Measurements from ENCODE around the gene PALM2AKAP2.

The PALM2AKAP2 gene

GRCh38 chr9:109815366-109815947, 35.5 kb downstream of the PALM2AKAP2 start:
- no peaks in the 10 kb centered on the region for H3K79me2 ChIP-seq (ENCODE audit: insufficient read depth, low read length)
- TF ChIP-seq CTCF (IDR thresholded peaks at IDR 0.05; ENCODE audit: borderline replicate concordance, extremely low read depth, low read length, poor library complexity, severe bottlenecking) (no peak), EZH2 (IDR thresholded peaks at IDR 0.05; ENCODE audit: borderline replicate concordance, low read depth, low read length, severe bottlenecking) (no peak)
- no peaks in the 10 kb centered on the region for H4K20me1 ChIP-seq (ENCODE audit: insufficient read depth, low read length)
- H3K4me3 ChIP-seq (ENCODE audit: low read depth in 1 of 2, low read length in 2 of 2) = no peak overlapping the region
- H3K36me3 ChIP-seq (ENCODE audit: insufficient read depth, low read length) = no peaks in the 10 kb centered on the region
- H3K27me3 ChIP-seq (ENCODE audit: insufficient read depth, low read length, poor library complexity) = no peaks in the 10 kb centered on the region
- H3K9ac ChIP-seq (ENCODE audit: low read depth, low read length) = no peak overlapping the region
- no peaks in the 10 kb centered on the region for H3K9me3 ChIP-seq (ENCODE audit: insufficient read depth, low read length, severe bottlenecking)
- no peak overlapping the region for H2AFZ ChIP-seq (ENCODE audit: low read depth, low read length)
- DNase-seq = no peak
- H3K4me2 ChIP-seq (ENCODE audit: insufficient read depth, low read length) = no peak overlapping the region
- no peaks in the 10 kb centered on the region for H3K4me1 ChIP-seq (ENCODE audit: insufficient read depth, low read length)
- ATAC-seq (ENCODE audit: insufficient read depth, low read depth) = no peak
- H3K27ac ChIP-seq (ENCODE audit: low read length) = no peak overlapping the region

- DNase-seq (no peak), ATAC-seq (ENCODE audit: insufficient read depth, low read depth) (no peak)
- Histone ChIP-seq H3K4me1 (ENCODE audit: insufficient read depth, low read length) (no peaks in the 10 kb centered on the region), H3K79me2 (ENCODE audit: insufficient read depth, low read length) (no peaks in the 10 kb centered on the region), H3K36me3 (ENCODE audit: insufficient read depth, low read length) (no peaks in the 10 kb centered on the region), H3K27ac (ENCODE audit: low read length) (no peak overlapping the region), H3K27me3 (ENCODE audit: insufficient read depth, low read length, poor library complexity) (no peaks in the 10 kb centered on the region), H3K9ac (ENCODE audit: low read depth, low read length) (no peak overlapping the region), H3K9me3 (ENCODE audit: insufficient read depth, low read length, severe bottlenecking) (no peaks in the 10 kb centered on the region), H4K20me1 (ENCODE audit: insufficient read depth, low read length) (no peaks in the 10 kb centered on the region), H3K4me3 (ENCODE audit: low read depth in 1 of 2, low read length in 2 of 2) (no peak overlapping the region), H3K4me2 (ENCODE audit: insufficient read depth, low read length) (no peak overlapping the region), H2AFZ (ENCODE audit: low read depth, low read length) (no peak overlapping the region)
- TF ChIP-seq EZH2 (IDR thresholded peaks at IDR 0.05; ENCODE audit: borderline replicate concordance, low read depth, low read length, severe bottlenecking) (no peak), CTCF (IDR thresholded peaks at IDR 0.05; ENCODE audit: borderline replicate concordance, extremely low read depth, low read length, poor library complexity, severe bottlenecking) (no peak)
Measured at GRCh38 chr9:109816490-109816889, 36.5 kb downstream of the PALM2AKAP2 start.

GRCh38 chr9:109817146-109817845, 37.3 kb downstream of the PALM2AKAP2 start:
- Histone ChIP-seq H2AFZ (ENCODE audit: low read depth, low read length) (no peak overlapping the region), H3K9me3 (ENCODE audit: insufficient read depth, low read length, severe bottlenecking) (no peaks in the 10 kb centered on the region), H3K27me3 (ENCODE audit: insufficient read depth, low read length, poor library complexity) (no peaks in the 10 kb centered on the region), H3K27ac (ENCODE audit: low read length) (no peak overlapping the region), H4K20me1 (ENCODE audit: insufficient read depth, low read length) (no peaks in the 10 kb centered on the region), H3K36me3 (ENCODE audit: insufficient read depth, low read length) (no peaks in the 10 kb centered on the region), H3K9ac (ENCODE audit: low read depth, low read length) (no peak overlapping the region), H3K4me2 (ENCODE audit: insufficient read depth, low read length) (no peak overlapping the region), H3K4me1 (ENCODE audit: insufficient read depth, low read length) (no peaks in the 10 kb centered on the region), H3K4me3 (ENCODE audit: low read depth in 1 of 2, low read length in 2 of 2) (no peak overlapping the region), H3K79me2 (ENCODE audit: insufficient read depth, low read length) (no peaks in the 10 kb centered on the region)
- TF ChIP-seq CTCF (IDR thresholded peaks at IDR 0.05; ENCODE audit: borderline replicate concordance, extremely low read depth, low read length, poor library complexity, severe bottlenecking) (no peak), EZH2 (IDR thresholded peaks at IDR 0.05; ENCODE audit: borderline replicate concordance, low read depth, low read length, severe bottlenecking) (no peak)
- ATAC-seq (ENCODE audit: insufficient read depth, low read depth) (no peak), DNase-seq (no peak)
